ENCODE results near the gene HOTAIR. TPM values are rescaled to one million over a fixed set of nuclear protein-coding genes. Genes with fewer than 3 reads are reported as not detected.

The HOTAIR gene
- total and polyA plus RNA-seq, 2 donors (not counting 3 experiments of a cell fraction or from before 2014, with no cell fraction given), result not detected

GRCh38 chr12:53941187-53941586 lies 33.6 kb downstream of the HOTAIR start:
- no peaks in the 10 kb centered on the region for H3K79me2 ChIP-seq (ENCODE audit: control insufficient read depth, insufficient read depth, low read length)
- CTCF ChIA-PET, result interaction anchor here (1.2 to 2.2 kb wide), 2 partner anchors 10 to 260 kb away, joined by 3 to 9 read pairs; no protein-coding TSS in a partner anchor
- POLR2A ChIA-PET, result no interaction called here

More at GRCh38 chr12:53941187-53941586, 33.6 kb downstream of the HOTAIR start:
- no TSS peak for BruUV-seq (replicated peaks)
- H3K9me3 ChIP-seq (replicated peaks; ENCODE audit: control insufficient read depth, insufficient read depth, low read length), result no peaks in the 10 kb centered on the region
- FAIRE-seq (no peak), DNase-seq (ENCODE audit: low read depth, low spot score) (no peak)
- dilution Hi-C loops (cut with MboI; ENCODE audit: extremely low pct_ligation_motif_present, low sequenced_read_pairs), result no loop called here
- H3K4me3 ChIP-seq (replicated peaks in 1 of 3; ENCODE audit: insufficient read depth in 1 of 3, low read depth in 1 of 3, low read length in 3 of 3), result no peak overlapping the region
- no peaks in the 10 kb centered on the region for H3K36me3 ChIP-seq (ENCODE audit: control insufficient read depth in 2 of 2, extremely low read depth in 1 of 2, insufficient read depth in 2 of 2, low read length in 2 of 2)
- H3K27ac ChIP-seq (ENCODE audit: insufficient read depth, low read depth, low read length), result no peak overlapping the region
- H3K9ac ChIP-seq (replicated peaks; ENCODE audit: extremely low read depth, insufficient read depth, low read length), result no peak overlapping the region
- peaks cover 78 to 95% of the 10 kb centered on the region in 2 experiments for H3K27me3 ChIP-seq (ENCODE audit: control insufficient read depth in 2 of 2, insufficient read depth in 2 of 2, low read length in 2 of 2)
- no peak overlapping the region for H2AFZ ChIP-seq (ENCODE audit: low read depth, low read length)
- no peaks in the 10 kb centered on the region for H3K9me1 ChIP-seq (replicated peaks; ENCODE audit: control insufficient read depth, extremely low read depth, insufficient read depth, low read length)
- H4K20me1 ChIP-seq (replicated peaks; ENCODE audit: control insufficient read depth, extremely low read depth, insufficient read depth, low read length), result no peaks in the 10 kb centered on the region
- TF ChIP-seq, protein P1, sequence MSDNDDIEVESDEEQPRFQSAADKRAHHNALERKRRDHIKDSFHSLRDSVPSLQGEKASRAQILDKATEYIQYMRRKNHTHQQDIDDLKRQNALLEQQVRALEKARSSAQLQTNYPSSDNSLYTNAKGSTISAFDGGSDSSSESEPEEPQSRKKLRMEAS (IDR thresholded peaks at IDR 0.05; ENCODE audit: insufficient read depth, insufficient read length), result no peak
- no peak for TF ChIP-seq MYC (IDR thresholded peaks at IDR 0.05; ENCODE audit: low read depth, low read length)
- TF ChIP-seq JUN (IDR thresholded peaks at IDR 0.05; ENCODE audit: borderline replicate concordance, insufficient read depth, insufficient read length, low read depth), result no peak
- TF ChIP-seq GATA2 (IDR thresholded peaks at IDR 0.05; ENCODE audit: insufficient read depth, insufficient read length, low read depth, low read length), result no peak
- no peak for TF ChIP-seq FOS (IDR thresholded peaks at IDR 0.05; ENCODE audit: borderline replicate concordance, insufficient read depth, low read length)
- no peak for TF ChIP-seq CTCF (IDR thresholded peaks at IDR 0.05; ENCODE audit: extremely low read depth in 1 of 2, insufficient read depth in 1 of 2, low read depth in 1 of 2, low read length in 2 of 2)
- no peak for TF ChIP-seq POLR2AphosphoS5 (IDR thresholded peaks at IDR 0.05; ENCODE audit: insufficient read depth, low read depth, low read length)
- no peak for TF ChIP-seq POLR2A (IDR thresholded peaks at IDR 0.05; ENCODE audit: low read depth, low read length)
- no peak for TF ChIP-seq EZH2 (IDR thresholded peaks at IDR 0.05; ENCODE audit: borderline replicate concordance, low read depth, low read length, severe bottlenecking)
- no peak overlapping the region for H3K4me2 ChIP-seq (ENCODE audit: insufficient read depth, low read length)
- H3K4me1 ChIP-seq (ENCODE audit: control insufficient read depth, extremely low read depth, insufficient read depth, low read length), result no peaks in the 10 kb centered on the region
- intact Hi-C loops (cut with micrococcal nuclease), result no loop called here
